GM18909 (cell line): ENCODE results near the gene BRF1.

ENCODE experiments used
- ATAC-seq: cut with Tn5 transposase; IDR thresholded peaks from one replicate; pipeline ENCODE4 v1.9.1; 2021; ENCODE audit warnings: mild to moderate bottlenecking; ENCODE audit not compliant: unreplicated experiment, poor library complexity

BRF1 gene

GRCh38 chr14:105241641-105242040, 59.2 kb downstream of the BRF1 start:
- ATAC-seq = no peak

GRCh38 chr14:105240811-105241576, 59.8 kb downstream of the BRF1 start:
- no peak for ATAC-seq

- ATAC-seq = no peak
Measured at GRCh38 chr14:105229099-105229655, 71.6 kb downstream of the BRF1 start.

- ATAC-seq = no peak
Measured at GRCh38 chr14:105228562-105228961, 72.2 kb downstream of the BRF1 start.

- no peak for ATAC-seq
Measured at GRCh38 chr14:105227346-105227745, 73.5 kb downstream of the BRF1 start.

GRCh38 chr14:105226198-105226597, 74.6 kb downstream of the BRF1 start:
- no peak for ATAC-seq

- ATAC-seq = no peak
Measured at GRCh38 chr14:105224845-105225570, 75.8 kb downstream of the BRF1 start.

- no peak for ATAC-seq
Measured at GRCh38 chr14:105223770-105224544, 76.8 kb downstream of the BRF1 start.

- ATAC-seq = no peak
Measured at GRCh38 chr14:105223260-105223659, 77.5 kb downstream of the BRF1 start.

GRCh38 chr14:105221598-105222178, 79.1 kb downstream of the BRF1 start:
- ATAC-seq = no peak

GRCh38 chr14:105220699-105221597, 79.9 kb downstream of the BRF1 start:
- ATAC-seq = no peak

- no peak for ATAC-seq
Measured at GRCh38 chr14:105219753-105220152, 81.0 kb downstream of the BRF1 start.

- ATAC-seq = no peak
Measured at GRCh38 chr14:105219043-105219612, 81.7 kb downstream of the BRF1 start.

- no peak for ATAC-seq
Measured at GRCh38 chr14:105218611-105219010, 82.2 kb downstream of the BRF1 start.

GRCh38 chr14:105217774-105218173, 83.0 kb downstream of the BRF1 start:
- no peak for ATAC-seq

GRCh38 chr14:105216490-105217247, 84.1 kb downstream of the BRF1 start:
- ATAC-seq = no peak

- ATAC-seq = no peak
Measured at GRCh38 chr14:105215602-105216001, 85.2 kb downstream of the BRF1 start.

GRCh38 chr14:105214324-105214915, 86.4 kb downstream of the BRF1 start:
- no peak for ATAC-seq
